KMS-11 (cell line): ENCODE results near the gene APLN.

ENCODE experiments used
- H2AFZ ChIP-seq: fragments of 200-600 bp; sonication (generic); 2 replicates; pipeline ENCODE4 v1.6.1; 2016; ENCODE audit warnings: antibody characterized with exemption, mixed run types, low read depth
- H3K27ac ChIP-seq: fragments of 200-600 bp; sonication (generic); 2 replicates; pipeline ENCODE4 v1.6.1; 2016; ENCODE audit warnings: mild to moderate bottlenecking, mixed run types
- H3K27me3 ChIP-seq: fragments of 200-600 bp; sonication (generic); 2 replicates; pipeline ENCODE4 v1.6.1; 2017; ENCODE audit warnings: mild to moderate bottlenecking, low read depth, mixed run types, moderate library complexity; ENCODE audit not compliant: insufficient read depth
- H3K36me3 ChIP-seq: fragments of 200-600 bp; sonication (generic); 2 replicates; pipeline ENCODE4 v1.6.1; 2017; ENCODE audit warnings: mild to moderate bottlenecking, mixed run types; ENCODE audit not compliant: insufficient read depth
- H3K4me1 ChIP-seq: fragments of 200-600 bp; sonication (generic); 2 replicates; pipeline ENCODE4 v1.6.1; 2016; ENCODE audit warnings: mild to moderate bottlenecking, low read depth, mixed run types; ENCODE audit not compliant: poor library complexity, severe bottlenecking
- H3K4me2 ChIP-seq: fragments of 200-600 bp; sonication (generic); 2 replicates; pipeline ENCODE4 v1.7.0; 2016; ENCODE audit warnings: mild to moderate bottlenecking, mixed run types
- H3K4me3 ChIP-seq: fragments of 200-600 bp; sonication (generic); IDR thresholded peaks from 2 replicates; pipeline ENCODE4 v1.6.1; 2017; ENCODE audit warnings: low read depth, low read length, mixed read lengths; ENCODE audit not compliant: insufficient read depth
- H3K79me2 ChIP-seq: fragments of 200-600 bp; sonication (generic); 2 replicates; pipeline ENCODE4 v1.6.1; 2016; ENCODE audit warnings: low read depth, mixed run types; ENCODE audit not compliant: insufficient read depth
- H3K9ac ChIP-seq: fragments of 200-600 bp; sonication (generic); 2 replicates; pipeline ENCODE4 v1.6.1; 2016; ENCODE audit warnings: mild to moderate bottlenecking, mixed run types
- H4K20me1 ChIP-seq: fragments of 200-600 bp; sonication (generic); 2 replicates; pipeline ENCODE4 v1.6.1; 2016; ENCODE audit warnings: mild to moderate bottlenecking, mixed run types; ENCODE audit not compliant: insufficient read depth
- TF ChIP-seq, protein P1 (sequence below): fragments of 200-600 bp; sonication (generic); conservative IDR thresholded peaks from 2 replicates; pipeline ENCODE4 v1.6.1; 2017; ENCODE audit warnings: low read depth, mild to moderate bottlenecking, antibody characterized with exemption, low read length, moderate library complexity, mixed read lengths

APLN gene, protein sequence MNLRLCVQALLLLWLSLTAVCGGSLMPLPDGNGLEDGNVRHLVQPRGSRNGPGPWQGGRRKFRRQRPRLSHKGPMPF

DNA sequence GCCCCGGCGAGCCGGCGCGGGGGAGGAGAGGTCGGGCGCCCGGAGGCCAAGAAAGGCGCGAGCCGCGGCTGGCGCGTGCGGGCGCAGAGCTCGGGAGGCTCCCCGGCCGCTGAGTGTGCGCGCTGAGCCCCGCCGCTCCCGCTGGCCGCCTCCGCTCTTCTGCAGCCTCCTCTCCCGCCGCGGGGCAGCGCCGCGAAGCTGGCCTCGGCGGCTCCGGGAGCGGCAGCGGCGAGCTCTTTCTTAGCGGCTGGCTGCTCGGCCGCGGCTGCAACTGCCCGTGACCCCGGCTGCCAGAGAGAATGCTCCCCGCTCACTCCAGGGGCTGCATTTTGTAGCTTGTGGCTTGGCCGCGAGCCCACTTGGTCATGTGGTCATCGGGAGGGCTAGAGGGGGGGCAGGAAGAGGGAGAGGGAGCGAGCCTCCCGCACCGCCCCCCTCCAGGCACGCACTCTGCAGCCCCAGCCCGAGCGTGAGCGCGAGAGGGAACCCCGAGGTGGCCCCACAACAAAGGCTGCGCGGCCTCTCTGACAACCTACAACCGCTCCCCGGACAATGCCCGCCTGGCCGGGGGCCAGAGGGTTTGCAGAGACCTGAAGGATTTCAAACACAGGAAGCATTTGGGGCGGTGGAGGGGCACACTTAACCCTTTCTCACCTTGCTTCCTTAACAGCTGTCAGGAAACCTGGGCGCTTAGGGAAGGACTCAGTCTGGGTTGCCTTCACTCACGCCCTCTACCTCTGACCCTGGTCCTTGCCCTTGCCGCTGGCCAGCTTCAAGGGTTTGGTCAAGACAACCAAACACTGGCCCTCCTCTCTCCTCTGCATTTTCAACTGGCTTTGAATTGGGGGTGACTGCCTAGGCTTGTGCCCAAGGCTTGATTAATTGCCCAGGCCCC, at the start of gene APLN:
Gene APLN (minus strand): TSS at position 305 of the 895 bp plus-strand sequence. CDS start 326 bp downstream, outside the sequence.
- Histone ChIP-seq H3K36me3 (no peaks in the 10 kb centered on the region), H3K27ac (no peak within 1 kb of the TSS), H3K79me2 (no peaks in the 10 kb centered on the region), H3K9ac (peak within 1 kb of the TSS; percentile 44; the same call in 1 of the 2 replicates), H3K4me2 (peak within 1 kb of the TSS; percentile 57), H3K27me3 (0 out of 2 replicates have a peak, but pooled peaks cover 6% of the 10 kb centered on the region), H4K20me1 (no peaks in the 10 kb centered on the region), H3K4me1 (no peaks in the 10 kb centered on the region), H3K4me3 (no peak within 1 kb of the TSS), H2AFZ (peak within 1 kb of the TSS; percentile 57)
- TF ChIP-seq, protein P1, sequence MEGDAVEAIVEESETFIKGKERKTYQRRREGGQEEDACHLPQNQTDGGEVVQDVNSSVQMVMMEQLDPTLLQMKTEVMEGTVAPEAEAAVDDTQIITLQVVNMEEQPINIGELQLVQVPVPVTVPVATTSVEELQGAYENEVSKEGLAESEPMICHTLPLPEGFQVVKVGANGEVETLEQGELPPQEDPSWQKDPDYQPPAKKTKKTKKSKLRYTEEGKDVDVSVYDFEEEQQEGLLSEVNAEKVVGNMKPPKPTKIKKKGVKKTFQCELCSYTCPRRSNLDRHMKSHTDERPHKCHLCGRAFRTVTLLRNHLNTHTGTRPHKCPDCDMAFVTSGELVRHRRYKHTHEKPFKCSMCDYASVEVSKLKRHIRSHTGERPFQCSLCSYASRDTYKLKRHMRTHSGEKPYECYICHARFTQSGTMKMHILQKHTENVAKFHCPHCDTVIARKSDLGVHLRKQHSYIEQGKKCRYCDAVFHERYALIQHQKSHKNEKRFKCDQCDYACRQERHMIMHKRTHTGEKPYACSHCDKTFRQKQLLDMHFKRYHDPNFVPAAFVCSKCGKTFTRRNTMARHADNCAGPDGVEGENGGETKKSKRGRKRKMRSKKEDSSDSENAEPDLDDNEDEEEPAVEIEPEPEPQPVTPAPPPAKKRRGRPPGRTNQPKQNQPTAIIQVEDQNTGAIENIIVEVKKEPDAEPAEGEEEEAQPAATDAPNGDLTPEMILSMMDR = no peak

DNA sequence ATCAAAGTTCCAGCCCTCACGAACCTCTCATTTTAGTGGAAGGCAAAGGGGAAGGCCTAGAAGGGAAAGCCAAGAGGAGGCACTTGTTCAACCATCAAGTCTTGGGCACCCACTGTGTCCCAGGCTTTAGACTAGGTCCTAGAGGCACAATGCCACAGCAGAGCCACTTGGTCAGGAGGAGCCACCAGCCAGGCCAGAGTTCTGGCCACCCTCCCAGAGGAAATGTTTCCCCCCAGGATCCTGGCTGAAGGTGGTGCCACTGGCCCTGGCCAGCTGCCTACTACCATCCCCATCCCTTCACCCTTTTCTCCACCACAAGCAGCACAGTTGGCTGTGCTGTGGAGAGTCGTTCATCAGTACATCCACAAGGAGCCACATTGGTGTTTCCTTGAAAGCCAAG, 49.7 kb upstream of the APLN start:
- peaks cover 29% of the 10 kb centered on the region for H3K4me1 ChIP-seq
- no peak overlapping the region for H3K27ac ChIP-seq
- H3K4me3 ChIP-seq = no peak overlapping the region
- H3K27me3 ChIP-seq = no peaks in the 10 kb centered on the region
- H3K79me2 ChIP-seq = no peaks in the 10 kb centered on the region
- no peaks in the 10 kb centered on the region for H4K20me1 ChIP-seq
- TF ChIP-seq, protein P1 = no peak
- no peak overlapping the region for H3K9ac ChIP-seq
- H3K36me3 ChIP-seq = no peaks in the 10 kb centered on the region
- no peak overlapping the region for H3K4me2 ChIP-seq
- H2AFZ ChIP-seq = no peak overlapping the region

DNA sequence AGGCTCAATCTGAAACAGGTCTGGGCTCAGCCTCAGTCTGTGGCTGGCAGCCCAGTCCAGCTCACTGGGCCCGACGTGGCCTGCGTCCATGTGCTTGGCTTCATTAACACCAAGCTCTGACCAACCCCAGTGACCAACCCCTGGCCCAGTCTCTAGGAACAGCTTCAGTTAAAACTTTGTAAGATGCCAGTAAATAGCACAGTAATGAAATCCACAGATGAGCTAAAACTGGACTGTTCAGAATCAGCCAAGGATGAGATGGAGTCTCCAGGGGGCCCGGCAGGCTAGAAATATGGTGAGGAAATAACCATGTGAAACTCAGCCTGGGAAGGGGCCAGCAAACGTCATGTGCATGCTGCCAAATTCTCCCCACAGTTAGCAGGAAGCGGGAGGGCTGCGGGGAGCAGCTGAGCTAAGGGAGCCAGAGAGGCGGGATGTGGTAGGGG, 46.9 kb upstream of the APLN start:
- TF ChIP-seq, protein P1 = no peak
- no peak overlapping the region for H3K27ac ChIP-seq
- no peak overlapping the region for H2AFZ ChIP-seq
- H3K9ac ChIP-seq = no peak overlapping the region
- peaks cover 11% of the 10 kb centered on the region for H3K4me1 ChIP-seq
- no peak overlapping the region for H3K4me2 ChIP-seq
- no peaks in the 10 kb centered on the region for H4K20me1 ChIP-seq
- no peaks in the 10 kb centered on the region for H3K79me2 ChIP-seq
- no peaks in the 10 kb centered on the region for H3K27me3 ChIP-seq
- no peak overlapping the region for H3K4me3 ChIP-seq
- no peaks in the 10 kb centered on the region for H3K36me3 ChIP-seq

DNA sequence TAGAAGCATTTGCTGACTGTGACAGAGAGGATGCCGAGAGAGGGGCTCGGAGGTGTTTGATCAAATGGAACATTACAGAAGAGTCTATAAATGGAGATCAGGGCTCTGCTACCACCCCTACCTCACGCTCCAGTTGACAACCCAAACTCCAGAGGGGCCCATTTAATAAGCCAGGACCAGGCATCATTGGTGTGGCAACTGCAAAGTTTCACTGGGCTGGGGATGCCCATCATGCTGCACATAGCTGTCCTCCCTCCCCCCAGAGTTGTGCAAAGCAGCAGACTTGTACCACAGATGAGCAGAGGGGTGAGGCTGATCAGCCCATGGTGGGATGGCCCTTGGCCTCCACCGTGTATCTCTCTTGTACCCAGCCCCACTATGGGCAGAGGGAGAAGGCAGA, 45.8 kb upstream of the APLN start:
- H2AFZ ChIP-seq = no peak overlapping the region
- H3K27me3 ChIP-seq = no peaks in the 10 kb centered on the region
- no peak overlapping the region for H3K27ac ChIP-seq

More for the DNA sequence above, 45.8 kb upstream of the APLN start:
- Histone ChIP-seq H3K4me1 (peaks cover 1% of the 10 kb centered on the region), H3K4me3 (no peak overlapping the region), H3K9ac (no peak overlapping the region), H4K20me1 (no peaks in the 10 kb centered on the region), H3K79me2 (no peaks in the 10 kb centered on the region), H3K36me3 (no peaks in the 10 kb centered on the region), H3K4me2 (no peak overlapping the region)
- TF ChIP-seq, protein P1 = no peak
